Calu3 (cell line): ENCODE data around the gene GPR151. TPM values are rescaled to one million over a fixed set of nuclear protein-coding genes. Genes with fewer than 3 reads are reported as not detected.

ENCODE experiments used
- BruUV-seq: library from RNA; stranded (reverse); fragments of 400-500 nt; replicated peaks from 2 replicates; lab custom pipeline; 2021; lab: Mats Ljungman, UMichigan
- CTCF ChIA-PET: fragments of 300-600 bp; sonication (Branson Sonifier 250); formaldehyde crosslinking; loops from one replicate; lab custom pipeline; 2022; ENCODE audit warnings: antibody characterized with exemption; lab: Charles Lee
- DNase-seq: peaks from one replicate; pipeline ENCODE4 v3.0.0; 2022
- H3K27ac Mint-ChIP-seq: one replicate; pipeline ENCODE4 v1.8.0; 2022; ENCODE audit warnings: mixed read lengths; ENCODE audit not compliant: unreplicated experiment
- H3K27me3 Mint-ChIP-seq: one replicate; pipeline ENCODE4 v1.8.0; 2022; ENCODE audit warnings: mixed read lengths; ENCODE audit not compliant: unreplicated experiment
- H3K36me3 Mint-ChIP-seq: one replicate; pipeline ENCODE4 v1.8.0; 2022; ENCODE audit warnings: mild to moderate bottlenecking, moderate library complexity, mixed read lengths; ENCODE audit not compliant: insufficient read depth, unreplicated experiment
- H3K4me1 Mint-ChIP-seq: one replicate; pipeline ENCODE4 v1.8.0; 2022; ENCODE audit warnings: mild to moderate bottlenecking, low read depth, mixed read lengths; ENCODE audit not compliant: unreplicated experiment
- H3K4me3 Mint-ChIP-seq: one replicate; pipeline ENCODE4 v1.8.0; 2022; ENCODE audit warnings: mild to moderate bottlenecking, low read depth, moderate library complexity, mixed read lengths; ENCODE audit not compliant: unreplicated experiment
- H3K9me3 Mint-ChIP-seq: one replicate; pipeline ENCODE4 v1.8.0; 2022; ENCODE audit warnings: low read depth, mixed read lengths; ENCODE audit not compliant: unreplicated experiment
- CTCF ChIP-seq: fragments of 200-600 bp; IDR thresholded peaks from one replicate; pipeline ENCODE4 v1.8.0; 2022; ENCODE audit warnings: antibody characterized with exemption; ENCODE audit not compliant: unreplicated experiment
- intact Hi-C: fragments of 100-400 bp; cut with micrococcal nuclease; formaldehyde crosslinking; loops from one replicate; pipeline ENCODE4 v1.10.0; 2022; ENCODE audit not compliant: unreplicated experiment
- total RNA-seq: library from RNA; stranded (reverse); gene quantifications from 2 replicates; pipeline ENCODE4 v1.2.3, GENCODE V29; 2022

GPR151 gene
- total RNA-seq, 1 experiment from 2014 or later, result not detected

- no peaks in the 10 kb centered on the region for H3K36me3 Mint-ChIP-seq
- no peak overlapping the region for H3K4me3 Mint-ChIP-seq
- CTCF ChIA-PET, result interaction anchor here (2.7 kb wide), 1 partner anchor 12 kb away, joined by 16 read pairs; no protein-coding TSS in a partner anchor
- BruUV-seq, result no TSS peak
- H3K27me3 Mint-ChIP-seq, result peaks cover 13% of the 10 kb centered on the region
- intact Hi-C loops, result no loop called here
- H3K4me1 Mint-ChIP-seq, result peaks cover 9% of the 10 kb centered on the region
- no peak overlapping the region for H3K27ac Mint-ChIP-seq
- H3K9me3 Mint-ChIP-seq, result no peaks in the 10 kb centered on the region
- no peak for DNase-seq
- TF ChIP-seq CTCF, result no peak
Measured at GRCh38 chr5:146521403-146522106, 5.6 kb upstream of the GPR151 start.

GRCh38 chr5:146520731-146521130, 4.7 kb upstream of the GPR151 start:
- Mint-ChIP-seq H3K4me1 (peaks cover 9% of the 10 kb centered on the region), H3K36me3 (no peaks in the 10 kb centered on the region), H3K27ac (no peak overlapping the region), H3K27me3 (peaks cover 13% of the 10 kb centered on the region), H3K9me3 (no peaks in the 10 kb centered on the region), H3K4me3 (no peak overlapping the region)
- CTCF ChIA-PET, result interaction anchor here (0.6 to 2.7 kb wide), 2 partner anchors 13 to 160 kb away, joined by 4 to 16 read pairs; no protein-coding TSS in a partner anchor
- intact Hi-C loops, result no loop called here
- DNase-seq, result no peak
- BruUV-seq, result no TSS peak
- no peak for TF ChIP-seq CTCF

GRCh38 chr5:146519554-146519953, 3.6 kb upstream of the GPR151 start:
- H3K36me3 Mint-ChIP-seq, result peaks cover 3% of the 10 kb centered on the region

GRCh38 chr5:146515473-146516150, 378 bp downstream of the GPR151 start:
- intact Hi-C loops, result no loop called here
- no peaks in the 10 kb centered on the region for H3K27me3 Mint-ChIP-seq
- no TSS peak for BruUV-seq

More at GRCh38 chr5:146519554-146519953, 3.6 kb upstream of the GPR151 start:
- Mint-ChIP-seq H3K4me3 (no peak overlapping the region), H3K27me3 (peaks cover 13% of the 10 kb centered on the region), H3K9me3 (no peaks in the 10 kb centered on the region), H3K27ac (no peak overlapping the region), H3K4me1 (peaks cover 9% of the 10 kb centered on the region)
- CTCF ChIA-PET, result interaction anchor here (2.7 kb wide), 1 partner anchor 14 kb away, joined by 16 read pairs; no protein-coding TSS in a partner anchor
- intact Hi-C loops, result no loop called here
- TF ChIP-seq CTCF, result no peak
- DNase-seq, result no peak
- BruUV-seq, result no TSS peak

More at GRCh38 chr5:146515473-146516150, 378 bp downstream of the GPR151 start:
- DNase-seq, result no peak
- Mint-ChIP-seq H3K36me3 (peaks cover 14% of the 10 kb centered on the region), H3K27ac (no peak overlapping the region), H3K4me1 (peaks cover 4% of the 10 kb centered on the region), H3K9me3 (no peaks in the 10 kb centered on the region), H3K4me3 (no peak overlapping the region)
- CTCF ChIA-PET, result interaction anchor here (0.6 to 1.0 kb wide), 2 partner anchors 10 to 14 kb away, joined by 3 to 4 read pairs; no protein-coding TSS in a partner anchor
- TF ChIP-seq CTCF, result no peak
